Measurements from ENCODE around the gene ABCC2.
"Not testable (repeated sequence)": the region's sequence is repeated elsewhere in the genome, so short reads cannot be mapped to it uniquely, and the experiment has no call there.

Gene ABCC2

DNA sequence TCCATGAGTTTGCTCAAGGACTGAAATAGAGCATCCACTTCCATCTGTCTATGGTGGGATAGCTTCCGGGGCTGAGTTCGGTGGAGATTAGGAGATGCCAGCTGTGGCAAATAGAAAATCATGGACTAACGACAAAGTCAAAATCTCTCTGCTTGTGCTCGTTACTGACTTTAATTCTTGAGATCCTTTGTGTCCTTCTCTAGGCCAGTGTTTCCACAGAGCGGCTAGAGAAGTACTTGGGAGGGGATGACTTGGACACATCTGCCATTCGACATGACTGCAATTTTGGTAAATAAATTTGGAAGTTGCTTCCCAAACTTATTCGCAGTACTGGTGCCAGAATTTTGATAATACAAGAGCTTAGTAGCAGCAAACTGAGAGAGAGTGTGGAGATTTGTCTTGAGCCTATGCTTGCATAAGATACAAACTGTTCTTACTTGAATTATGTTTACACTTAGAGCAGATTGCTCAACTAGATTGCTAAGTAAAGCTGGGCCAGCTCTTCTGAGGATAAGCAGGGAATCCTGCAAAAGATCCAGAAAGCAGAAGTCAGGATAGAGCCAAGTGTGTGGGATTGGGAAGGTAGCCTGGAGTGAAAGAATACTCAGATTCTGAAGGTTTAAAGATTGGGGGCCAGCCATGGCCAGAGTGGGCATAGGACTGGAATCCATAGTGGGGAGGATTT is 27.6 kb downstream of the ABCC2 start:
- FAIRE-seq, result no peak

- no peak for FAIRE-seq
Measured at GRCh38 chr10:99812177-99812576, 29.7 kb downstream of the ABCC2 start.

- FAIRE-seq, result no peak
Measured at GRCh38 chr10:99814143-99814542, 31.7 kb downstream of the ABCC2 start.

DNA sequence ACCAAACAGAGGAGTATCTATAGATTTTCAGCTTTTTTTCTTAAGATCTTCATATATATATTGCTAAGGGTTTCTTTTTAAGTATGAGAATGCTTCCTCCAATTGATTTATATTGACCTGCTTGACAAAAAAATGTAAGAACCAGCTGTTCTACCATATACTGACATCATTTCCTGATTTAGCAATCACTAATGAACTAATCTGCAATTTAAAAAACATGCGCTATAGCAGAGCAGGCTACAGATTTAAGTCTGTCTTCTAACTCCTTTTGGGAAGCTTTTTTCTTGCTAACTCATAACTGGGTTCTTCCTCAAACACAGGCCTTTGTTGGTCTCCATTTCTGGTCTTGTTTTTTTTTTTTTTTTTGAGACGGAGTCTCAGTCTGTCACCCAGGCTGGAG is 33.2 kb downstream of the ABCC2 start:
- FAIRE-seq, result no peak

GRCh38 chr10:99827936-99828335 is 45.5 kb downstream of the ABCC2 start:
- FAIRE-seq, result no peak

DNA sequence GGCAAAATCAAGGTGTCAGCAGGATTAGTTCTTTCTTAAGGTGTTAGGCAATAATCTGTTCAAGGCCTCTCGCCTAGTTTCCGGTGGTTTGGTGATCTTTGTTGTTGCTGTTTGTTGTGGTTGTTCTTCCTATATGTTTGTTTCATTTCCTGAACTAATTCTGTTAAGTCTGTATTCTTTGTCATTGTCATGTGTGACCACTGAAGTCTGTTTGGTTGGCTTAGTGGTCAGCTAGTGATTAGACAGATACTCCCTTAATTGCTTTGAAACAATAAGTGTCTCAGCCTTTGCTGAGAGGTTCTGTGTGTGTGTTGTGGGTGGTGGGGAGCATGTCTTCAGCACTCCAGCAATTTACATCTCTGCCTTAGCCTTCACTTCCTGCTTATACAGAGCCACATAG is 46.0 kb downstream of the ABCC2 start:
- FAIRE-seq, result no peak

DNA sequence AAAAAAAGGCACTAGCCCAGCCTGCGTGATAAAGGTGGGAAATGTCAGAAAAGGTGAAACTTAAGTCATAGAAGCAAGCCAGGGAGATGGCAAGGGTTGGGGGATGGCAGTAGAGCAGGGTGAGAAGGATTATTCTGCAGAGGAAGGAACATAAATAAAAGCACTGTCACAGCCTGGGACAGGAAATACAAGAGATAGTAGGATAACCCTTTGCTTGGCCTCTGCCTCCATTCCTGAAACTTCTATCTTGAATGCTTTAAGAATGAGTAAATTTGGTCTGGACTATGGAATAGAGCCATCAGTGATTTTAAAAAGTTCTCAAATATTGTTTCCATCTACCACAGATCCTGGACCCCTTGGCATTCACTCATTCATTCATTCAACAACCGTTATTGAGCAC is 50.0 kb downstream of the ABCC2 start:
- FAIRE-seq, result no peak

DNA sequence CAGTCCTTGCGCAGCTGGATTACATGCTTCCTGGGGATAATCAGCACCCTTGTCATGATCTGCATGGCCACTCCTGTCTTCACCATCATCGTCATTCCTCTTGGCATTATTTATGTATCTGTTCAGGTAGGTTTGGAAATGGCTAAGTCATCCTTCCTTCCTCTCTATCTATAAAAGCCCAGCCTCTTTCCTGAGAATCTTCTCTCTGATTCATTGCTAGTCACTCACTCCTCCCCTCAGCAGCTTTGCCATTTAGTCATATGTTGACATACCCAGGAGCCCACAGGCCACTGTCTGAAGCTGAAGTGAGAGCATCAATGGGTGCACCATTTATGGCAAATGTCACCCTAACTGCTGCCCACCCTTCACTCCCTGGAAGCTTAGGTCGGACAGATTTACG is 52.0 kb downstream of the ABCC2 start:
- no peak for FAIRE-seq

GRCh38 chr10:99835947-99836346 is 53.5 kb downstream of the ABCC2 start:
- FAIRE-seq, result no peak

DNA sequence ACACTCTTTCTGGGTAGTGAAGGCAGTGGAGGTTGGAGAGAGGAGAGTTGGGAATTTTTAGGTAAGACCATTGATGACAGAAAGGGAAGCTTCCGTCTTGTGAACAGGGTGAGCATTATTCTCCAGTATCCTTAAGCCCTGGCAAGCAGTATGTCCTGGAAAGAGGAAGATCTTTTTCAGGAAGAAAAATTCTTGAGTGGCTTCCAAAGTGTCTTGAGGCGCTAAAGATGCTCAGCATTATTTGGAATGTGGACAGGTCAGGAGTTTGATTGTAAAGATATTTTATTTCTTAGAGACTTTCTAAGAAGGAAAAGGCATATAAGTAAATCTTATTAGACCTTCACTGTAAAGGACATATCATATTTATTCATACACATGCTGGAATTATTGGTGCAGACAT is 54.3 kb downstream of the ABCC2 start:
- no peak for FAIRE-seq

GRCh38 chr10:99840859-99841258 is 58.4 kb downstream of the ABCC2 start:
- FAIRE-seq, result not testable (repeated sequence)

GRCh38 chr10:99841746-99842145 is 59.3 kb downstream of the ABCC2 start:
- no peak for FAIRE-seq

- no peak for FAIRE-seq
Measured at GRCh38 chr10:99843310-99843709, 60.9 kb downstream of the ABCC2 start.

GRCh38 chr10:99844433-99844955 is 62.1 kb downstream of the ABCC2 start:
- FAIRE-seq, result no peak

GRCh38 chr10:99845837-99846382 is 63.5 kb downstream of the ABCC2 start:
- FAIRE-seq, result peak; percentile 87

GRCh38 chr10:99849057-99849456 is 66.6 kb downstream of the ABCC2 start:
- FAIRE-seq, result no peak

- FAIRE-seq, result no peak
Measured at GRCh38 chr10:99849536-99849935, 67.1 kb downstream of the ABCC2 start.

DNA sequence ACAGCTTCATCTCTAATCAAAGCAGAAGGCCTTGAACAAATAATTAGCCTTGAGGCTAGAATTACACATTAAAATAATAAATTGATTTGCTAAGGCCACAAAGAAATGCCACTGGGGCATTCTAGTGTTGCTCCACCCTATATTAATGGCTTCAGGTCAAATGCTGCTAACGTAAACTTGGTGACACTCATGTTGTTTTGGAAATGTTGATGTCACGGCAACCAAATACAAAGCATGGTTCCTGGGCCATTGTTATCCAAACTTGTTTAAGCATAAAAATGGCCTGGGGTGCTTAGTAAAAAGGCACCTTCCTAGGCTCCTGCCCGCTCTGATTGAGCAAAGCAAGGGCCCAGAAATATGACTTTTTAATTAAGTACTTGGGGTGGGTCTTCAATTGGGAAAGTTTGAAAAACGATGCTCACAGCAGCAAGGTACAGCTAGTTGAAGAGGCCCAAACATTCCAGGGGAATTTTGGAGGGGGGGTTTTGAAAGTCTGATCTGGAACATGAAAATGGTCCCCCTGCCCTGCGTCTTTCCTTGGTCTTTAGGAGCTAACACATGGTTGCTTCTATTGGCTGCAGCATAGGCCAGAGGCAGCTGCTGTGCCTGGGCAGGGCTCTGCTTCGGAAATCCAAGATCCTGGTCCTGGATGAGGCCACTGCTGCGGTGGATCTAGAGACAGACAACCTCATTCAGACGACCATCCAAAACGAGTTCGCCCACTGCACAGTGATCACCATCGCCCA is 67.8 kb downstream of the ABCC2 start:
- no peak for FAIRE-seq

DNA sequence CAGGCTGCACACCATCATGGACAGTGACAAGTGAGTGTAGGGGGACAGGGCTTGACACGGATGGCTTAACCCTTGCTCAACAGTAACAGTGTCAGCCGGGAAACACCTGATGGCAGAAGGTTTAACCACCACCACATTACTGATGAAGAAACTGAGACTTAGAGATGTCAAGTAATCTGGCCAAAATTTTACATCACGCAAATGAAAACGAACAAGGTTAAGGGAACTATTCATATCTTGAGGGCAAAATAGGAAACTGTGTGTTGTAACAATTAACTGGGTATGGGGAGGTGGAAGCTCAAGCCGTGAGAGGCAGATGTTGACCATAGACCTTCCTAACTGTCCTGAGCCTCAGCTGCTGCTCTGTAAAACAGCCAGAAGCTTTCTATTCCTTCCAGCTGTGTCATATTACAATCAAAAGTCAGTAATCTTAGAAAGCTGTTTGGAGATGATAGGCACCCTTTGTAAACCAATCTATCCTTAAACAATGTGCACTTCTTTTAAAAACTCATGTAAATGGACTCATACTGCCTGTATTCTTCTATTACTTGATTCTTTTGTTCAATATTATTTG is 68.4 kb downstream of the ABCC2 start:
- FAIRE-seq, result no peak

- no peak for FAIRE-seq
Measured at GRCh38 chr10:99851825-99852224, 69.4 kb downstream of the ABCC2 start.

- no peak for FAIRE-seq
Measured at GRCh38 chr10:99852481-99853213, 70.2 kb downstream of the ABCC2 start.

DNA sequence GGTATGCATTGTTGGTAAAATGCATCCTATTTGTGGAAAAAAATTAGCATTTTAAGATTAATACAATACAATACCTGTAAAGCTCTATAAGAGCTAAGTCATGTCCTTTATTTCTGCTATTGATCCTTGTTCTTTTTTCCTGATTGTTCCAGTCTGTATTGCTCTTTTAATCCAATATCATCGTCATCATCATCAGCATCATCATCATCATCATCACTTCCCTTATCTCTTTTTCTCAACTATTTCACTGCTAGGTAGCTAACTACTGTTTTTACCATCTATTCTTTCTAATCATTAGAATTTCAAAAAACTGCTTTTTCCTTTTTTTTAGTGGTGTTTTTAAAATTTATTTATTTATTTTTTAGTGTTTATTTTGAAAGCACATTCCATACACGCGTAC is 71.2 kb downstream of the ABCC2 start:
- FAIRE-seq, result peak; percentile 32

DNA sequence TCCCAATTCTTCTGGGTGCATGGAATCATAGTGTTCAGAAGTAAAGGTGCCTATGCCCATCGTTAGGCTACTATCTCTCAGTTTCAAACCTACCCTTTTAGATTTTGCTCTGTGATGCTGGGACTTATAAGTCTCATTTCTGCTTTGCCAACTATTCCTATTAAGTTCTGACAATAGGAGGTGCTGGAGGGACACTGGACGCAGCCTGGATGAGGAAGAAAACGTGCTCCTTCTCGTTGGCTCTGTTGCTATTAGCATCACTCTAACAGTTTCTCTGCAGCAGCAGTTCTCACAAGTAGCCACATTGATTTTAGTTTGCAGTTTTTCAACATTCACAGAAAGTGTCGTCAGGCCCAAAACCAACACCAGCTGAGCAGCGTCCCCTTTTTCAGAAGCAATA is 72.4 kb downstream of the ABCC2 start:
- FAIRE-seq, result no peak

All from A204.1 (cell line).